ENCODE measurements around the gene CDK14.

Gene CDK14

GRCh38 chr7:90982228-90982627 lies 386.1 kb downstream of the CDK14 start:
- Histone ChIP-seq H3K36me3 (ENCODE audit: insufficient read depth, low read length) (no peaks in the 10 kb centered on the region), H3K27me3 (ENCODE audit: insufficient read depth, low read length, poor library complexity) (no peaks in the 10 kb centered on the region), H4K20me1 (ENCODE audit: insufficient read depth, low read length) (no peaks in the 10 kb centered on the region), H3K4me1 (ENCODE audit: insufficient read depth, low read length) (no peaks in the 10 kb centered on the region), H3K79me2 (ENCODE audit: insufficient read depth, low read length) (no peaks in the 10 kb centered on the region), H3K4me3 (ENCODE audit: low read depth in 1 of 2, low read length in 2 of 2) (no peak overlapping the region), H3K9ac (ENCODE audit: low read depth, low read length) (no peak overlapping the region), H3K27ac (ENCODE audit: low read length) (no peak overlapping the region), H2AFZ (ENCODE audit: low read depth, low read length) (no peak overlapping the region), H3K9me3 (ENCODE audit: insufficient read depth, low read length, severe bottlenecking) (no peaks in the 10 kb centered on the region), H3K4me2 (ENCODE audit: insufficient read depth, low read length) (no peak overlapping the region)
- TF ChIP-seq EZH2 (IDR thresholded peaks at IDR 0.05; ENCODE audit: borderline replicate concordance, low read depth, low read length, severe bottlenecking) (no peak), CTCF (IDR thresholded peaks at IDR 0.05; ENCODE audit: borderline replicate concordance, extremely low read depth, low read length, poor library complexity, severe bottlenecking) (no peak)
- DNase-seq = no peak
- no peak for ATAC-seq (ENCODE audit: insufficient read depth, low read depth)

GRCh38 chr7:90984692-90985091 lies 388.6 kb downstream of the CDK14 start:
- H3K4me1 ChIP-seq (ENCODE audit: insufficient read depth, low read length) = no peaks in the 10 kb centered on the region
- no peaks in the 10 kb centered on the region for H3K36me3 ChIP-seq (ENCODE audit: insufficient read depth, low read length)
- no peaks in the 10 kb centered on the region for H4K20me1 ChIP-seq (ENCODE audit: insufficient read depth, low read length)
- H3K27me3 ChIP-seq (ENCODE audit: insufficient read depth, low read length, poor library complexity) = no peaks in the 10 kb centered on the region
- H2AFZ ChIP-seq (ENCODE audit: low read depth, low read length) = no peak overlapping the region
- no peaks in the 10 kb centered on the region for H3K79me2 ChIP-seq (ENCODE audit: insufficient read depth, low read length)
- H3K4me3 ChIP-seq (ENCODE audit: low read depth in 1 of 2, low read length in 2 of 2) = no peak overlapping the region
- no peak overlapping the region for H3K9ac ChIP-seq (ENCODE audit: low read depth, low read length)
- H3K4me2 ChIP-seq (ENCODE audit: insufficient read depth, low read length) = no peak overlapping the region
- TF ChIP-seq EZH2 (IDR thresholded peaks at IDR 0.05; ENCODE audit: borderline replicate concordance, low read depth, low read length, severe bottlenecking) = no peak
- TF ChIP-seq CTCF (IDR thresholded peaks at IDR 0.05; ENCODE audit: borderline replicate concordance, extremely low read depth, low read length, poor library complexity, severe bottlenecking) = no peak
- no peak overlapping the region for H3K27ac ChIP-seq (ENCODE audit: low read length)
- DNase-seq = no peak
- H3K9me3 ChIP-seq (ENCODE audit: insufficient read depth, low read length, severe bottlenecking) = no peaks in the 10 kb centered on the region
- no peak for ATAC-seq (ENCODE audit: insufficient read depth, low read depth)

GRCh38 chr7:90988516-90988915 lies 392.4 kb downstream of the CDK14 start:
- Histone ChIP-seq H3K4me1 (ENCODE audit: insufficient read depth, low read length) (no peaks in the 10 kb centered on the region), H3K27ac (ENCODE audit: low read length) (no peak overlapping the region), H2AFZ (ENCODE audit: low read depth, low read length) (no peak overlapping the region), H3K4me2 (ENCODE audit: insufficient read depth, low read length) (no peak overlapping the region), H3K27me3 (ENCODE audit: insufficient read depth, low read length, poor library complexity) (no peaks in the 10 kb centered on the region), H3K9ac (ENCODE audit: low read depth, low read length) (no peak overlapping the region), H4K20me1 (ENCODE audit: insufficient read depth, low read length) (no peaks in the 10 kb centered on the region), H3K36me3 (ENCODE audit: insufficient read depth, low read length) (no peaks in the 10 kb centered on the region), H3K4me3 (ENCODE audit: low read depth in 1 of 2, low read length in 2 of 2) (no peak overlapping the region), H3K79me2 (ENCODE audit: insufficient read depth, low read length) (no peaks in the 10 kb centered on the region), H3K9me3 (ENCODE audit: insufficient read depth, low read length, severe bottlenecking) (no peaks in the 10 kb centered on the region)
- ATAC-seq (ENCODE audit: insufficient read depth, low read depth) (no peak), DNase-seq (no peak)
- TF ChIP-seq CTCF (IDR thresholded peaks at IDR 0.05; ENCODE audit: borderline replicate concordance, extremely low read depth, low read length, poor library complexity, severe bottlenecking) (no peak), EZH2 (IDR thresholded peaks at IDR 0.05; ENCODE audit: borderline replicate concordance, low read depth, low read length, severe bottlenecking) (no peak)

Data from DND-41 (cell line).